GM12878 (cell line): ENCODE measurements around the gene MYH10. TPM values are rescaled to one million over a fixed set of nuclear protein-coding genes. Genes with fewer than 3 reads are reported as not detected.

Experiments used
- CBX3 ChIP-seq: fragments of 200-600 bp; sonication (generic); IDR thresholded peaks from 2 replicates; pipeline ENCODE4 v1.6.1; 2016; ENCODE audit warnings: low read depth, borderline replicate concordance
- ELK1 ChIP-seq: IDR thresholded peaks from 2 replicates; pipeline ENCODE4 v1.6.1; 2012; ENCODE audit warnings: low read depth, low read length, improper control_type of control experiment
- FOXM1 ChIP-seq: IDR thresholded peaks from 2 replicates; pipeline ENCODE4 v1.6.1; 2012; ENCODE audit warnings: low read depth, mild to moderate bottlenecking, inconsistent platforms, low read length, moderate library complexity
- MTA2 ChIP-seq: fragments of 450-650 bp; IDR thresholded peaks from 2 replicates; pipeline ENCODE4 v1.6.1; 2016; ENCODE audit warnings: low read depth, mild to moderate bottlenecking, moderate library complexity
- NFIC ChIP-seq: IDR thresholded peaks from 2 replicates; pipeline ENCODE4 v1.6.1; 2012; ENCODE audit warnings: low read depth, mild to moderate bottlenecking, inconsistent platforms, low read length, moderate library complexity
- PAX5 ChIP-seq: IDR thresholded peaks from 2 replicates; pipeline ENCODE4 v1.6.1; 2011; ENCODE audit warnings: low read depth, low read length, borderline replicate concordance
- PKNOX1 ChIP-seq: fragments of 450-650 bp; IDR thresholded peaks from 2 replicates; pipeline ENCODE4 v1.6.1; 2016; ENCODE audit warnings: mild to moderate bottlenecking
- RUNX3 ChIP-seq: IDR thresholded peaks from 2 replicates; pipeline ENCODE4 v1.6.1; 2012; ENCODE audit warnings: low read length, inconsistent platforms
- SKIL ChIP-seq: fragments of 450-650 bp; IDR thresholded peaks from 2 replicates; pipeline ENCODE4 v1.6.1; 2017; ENCODE audit warnings: mild to moderate bottlenecking, low read depth, inconsistent platforms; ENCODE audit not compliant: poor library complexity, severe bottlenecking
- ZNF622 ChIP-seq: fragments of 450-650 bp; IDR thresholded peaks from 2 replicates; pipeline ENCODE4 v1.6.1; 2017; ENCODE audit warnings: mild to moderate bottlenecking, inconsistent platforms
- ZNF687 ChIP-seq: fragments of 450-650 bp; IDR thresholded peaks from 2 replicates; pipeline ENCODE4 v1.6.1; 2017; ENCODE audit warnings: mild to moderate bottlenecking, moderate library complexity
- polyA plus RNA-seq, 11 experiments: library from polyadenylated mRNA; depleted of rRNA in 4 of 11; unstranded in 6 of 11; stranded (reverse) in 5 of 11; fragments of >200 nt; fragmentation: Nextera tagmentation in 4 of 11; fragmentation: Illumina TruSeq in 1 of 11; extraction: Ambion mirVana in 4 of 11; extraction: Trizol in 1 of 11; gene quantifications; 1 replicate in 1 of 11; 2 replicates in 10 of 11; pipeline versions ENCODE4 v1.2.1 to v1.2.3, GENCODE V29; 2011 to 2016; ENCODE audit warnings: inconsistent platforms in 2 of 11, missing spikeins in 2 of 11, low read depth in 1 of 11
- total RNA-seq, 4 experiments: library from RNA; depleted of rRNA in 3 of 4; stranded (reverse); fragments of >200 nt in 3 of 4; fragmentation: Illumina TruSeq in 1 of 4; extraction: Trizol in 1 of 4; gene quantifications; 2 replicates each; pipeline versions ENCODE4 v1.2.1 to v1.2.3, GENCODE V29; 2013 to 2021

The MYH10 gene
- total and polyA plus RNA-seq, 10 of the 15 experiments (the other 5 are each of a cell fraction or from before 2014, with no cell fraction given), result 0.33 to 7.1 (median 1.0) TPM

- TF ChIP-seq ZNF687 (no peak), PKNOX1 (peak; percentile 53; the same call in 1 of the 2 replicates), RUNX3 (peak; percentile 96), SKIL (peak; percentile 29), FOXM1 (peak; percentile 44; the same call in 1 of the 2 replicates), MTA2 (0 out of 2 replicates have a peak, but pooled peaks have one; percentile 40), ELK1 (no peak), PAX5 (peak; percentile 58; the same call in 1 of the 2 replicates), CBX3 (no peak), NFIC (peak; percentile 72), ZNF622 (no peak)
Measured at GRCh38 chr17:8580952-8581658, 49.4 kb downstream of the MYH10 start (continued).
